Liver (tissue), 9 donors: ENCODE results near the gene GNG2. TPM values are rescaled to one million over a fixed set of nuclear protein-coding genes. Genes with fewer than 3 reads are reported as not detected.

Experiments used
- DNase-seq: peaks from one replicate; pipeline ENCODE4 v3.0.0-alpha.2; 2017; ENCODE audit warnings: low spot score
- H3K27ac ChIP-seq, 2 donors: one replicate each; pipeline ENCODE4 v1.7.0; 2013; ENCODE audit warnings: inconsistent platforms in 2 of 2, low read length in 2 of 2, control low read depth in 1 of 2, low read depth in 1 of 2, mild to moderate bottlenecking in 1 of 2
- H3K27me3 ChIP-seq, 4 donors: one replicate each; pipeline versions ENCODE4 v1.6.1 to v1.7.0; 2013; ENCODE audit warnings: low read length in 3 of 4, inconsistent platforms in 1 of 4, mild to moderate bottlenecking in 1 of 4, moderate library complexity in 1 of 4; ENCODE audit not compliant: control insufficient read depth in 4 of 4, insufficient read depth in 4 of 4
- H3K36me3 ChIP-seq, 4 donors: one replicate each; pipeline versions ENCODE4 v1.6.1 to v1.7.0; 2013; ENCODE audit warnings: low read length in 3 of 4, mild to moderate bottlenecking in 3 of 4, low read depth in 1 of 4, moderate library complexity in 1 of 4; ENCODE audit not compliant: control insufficient read depth in 4 of 4, insufficient read depth in 3 of 4
- H3K4me1 ChIP-seq, 4 donors: one replicate each; pipeline versions ENCODE4 v1.6.1 to v1.7.0; 2013; ENCODE audit warnings: low read length in 3 of 4, mild to moderate bottlenecking in 3 of 4, moderate library complexity in 1 of 4; ENCODE audit not compliant: control insufficient read depth in 4 of 4, insufficient read depth in 4 of 4
- H3K4me3 ChIP-seq, 3 donors: one replicate each; pipeline versions ENCODE4 v1.6.1 to v1.7.0; 2013; ENCODE audit warnings: low read length in 3 of 3, control low read depth in 1 of 3, low read depth in 1 of 3, mild to moderate bottlenecking in 1 of 3
- H3K9ac ChIP-seq, 2 donors: one replicate each; pipeline ENCODE4 v1.7.0; 2013; ENCODE audit warnings: low read length in 2 of 2, mild to moderate bottlenecking in 2 of 2, moderate library complexity in 2 of 2, control low read depth in 1 of 2, low read depth in 1 of 2
- H3K9me3 ChIP-seq, 4 donors: one replicate each; pipeline versions ENCODE4 v1.6.1 to v1.7.0; 2013; ENCODE audit warnings: low read length in 3 of 4; ENCODE audit not compliant: control insufficient read depth in 4 of 4
- ATF3 ChIP-seq: IDR thresholded peaks from 2 replicates; pipeline ENCODE4 v1.6.1; 2016; ENCODE audit warnings: antibody characterized with exemption
- FOXA1 ChIP-seq: IDR thresholded peaks from 2 replicates; pipeline ENCODE4 v1.6.1; 2016; ENCODE audit warnings: antibody characterized with exemption
- FOXA2 ChIP-seq: IDR thresholded peaks from 2 replicates; pipeline ENCODE4 v1.6.1; 2016; ENCODE audit warnings: antibody characterized with exemption
- GABPA ChIP-seq, 2 donors: IDR thresholded peaks in 1 of 2; conservative IDR thresholded peaks in 1 of 2; 2 replicates each; pipeline ENCODE4 v1.6.1; 2016; ENCODE audit warnings: antibody characterized with exemption in 2 of 2, mild to moderate bottlenecking in 1 of 2, moderate library complexity in 1 of 2
- HNF4A ChIP-seq, 2 donors: conservative IDR thresholded peaks; 2 replicates each; pipeline ENCODE4 v1.6.1; 2016; ENCODE audit warnings: antibody characterized with exemption in 2 of 2, mild to moderate bottlenecking in 2 of 2
- HNF4G ChIP-seq: IDR thresholded peaks from 2 replicates; pipeline ENCODE4 v1.6.1; 2016; ENCODE audit warnings: antibody characterized with exemption
- JUND ChIP-seq, 2 donors: IDR thresholded peaks; 2 replicates each; pipeline ENCODE4 v1.6.1; 2016; ENCODE audit warnings: antibody characterized with exemption in 2 of 2
- MAX ChIP-seq: IDR thresholded peaks from 2 replicates; pipeline ENCODE4 v1.6.1; 2016; ENCODE audit warnings: antibody characterized with exemption
- NR2F2 ChIP-seq: IDR thresholded peaks from 2 replicates; pipeline ENCODE4 v1.6.1; 2016; ENCODE audit warnings: antibody characterized with exemption
- RAD21 ChIP-seq, 2 donors: IDR thresholded peaks; 2 replicates each; pipeline ENCODE4 v1.6.1; 2016; ENCODE audit warnings: antibody characterized with exemption in 2 of 2, mild to moderate bottlenecking in 2 of 2
- RXRA ChIP-seq, 2 donors: IDR thresholded peaks; 2 replicates each; pipeline ENCODE4 v1.6.1; 2017 to 2018; ENCODE audit warnings: antibody characterized with exemption in 2 of 2, mild to moderate bottlenecking in 1 of 2
- SP1 ChIP-seq: IDR thresholded peaks from 2 replicates; pipeline ENCODE4 v1.6.1; 2018; ENCODE audit warnings: antibody characterized with exemption, mild to moderate bottlenecking
- YY1 ChIP-seq: IDR thresholded peaks from 2 replicates; pipeline ENCODE4 v1.6.1; 2016; ENCODE audit warnings: antibody characterized with exemption, mild to moderate bottlenecking
- ZBTB33 ChIP-seq: IDR thresholded peaks from 2 replicates; pipeline ENCODE4 v1.6.1; 2016; ENCODE audit warnings: antibody characterized with exemption
- WGBS: extraction: QIAGEN DNeasy Blood & Tissue Kit; methylation state at CpG from one replicate; pipeline ENCODE4 v1.1.7; 2013; 5-methylcytosine and 5-hydroxymethylcytosine counted together
- polyA plus RNA-seq, 2 donors: library from polyadenylated mRNA; stranded (reverse) in 1 of 2; unstranded in 1 of 2; fragments of 200-250 nt in 1 of 2; fragments of >200 nt in 1 of 2; fragmentation: Nextera tagmentation in 1 of 2; extraction: Ambion mirVana in 1 of 2; gene quantifications; one replicate each; pipeline versions ENCODE4 v1.2.1 to v1.2.3, GENCODE V29; 2013 to 2015
- total RNA-seq, 2 donors: library from RNA; depleted of rRNA; stranded (reverse); fragments of >200 nt; gene quantifications; one replicate each; pipeline ENCODE4 v1.2.3, GENCODE V29; 2014
- TF ChIP-seq, protein P1 (sequence below): fragments of 150-350 bp; IDR thresholded peaks from 2 replicates; pipeline ENCODE4 v1.5.1; 2017; ENCODE audit warnings: improper control_type of control experiment, low read depth, low read length; ENCODE audit not compliant: missing input control
- TF ChIP-seq, protein P2 (sequence below): IDR thresholded peaks from 2 replicates; pipeline ENCODE4 v1.6.1; 2016; ENCODE audit warnings: antibody characterized with exemption, mild to moderate bottlenecking
- donor health status: healthy.
- donor health status: healthy.
- donor health status: healthy.
- donor health status: healthy.
- donor health status: healthy.

Gene GNG2
- total and polyA plus RNA-seq, 4 donors, result 3.5 to 11.2 (median 4.4) TPM

DNA sequence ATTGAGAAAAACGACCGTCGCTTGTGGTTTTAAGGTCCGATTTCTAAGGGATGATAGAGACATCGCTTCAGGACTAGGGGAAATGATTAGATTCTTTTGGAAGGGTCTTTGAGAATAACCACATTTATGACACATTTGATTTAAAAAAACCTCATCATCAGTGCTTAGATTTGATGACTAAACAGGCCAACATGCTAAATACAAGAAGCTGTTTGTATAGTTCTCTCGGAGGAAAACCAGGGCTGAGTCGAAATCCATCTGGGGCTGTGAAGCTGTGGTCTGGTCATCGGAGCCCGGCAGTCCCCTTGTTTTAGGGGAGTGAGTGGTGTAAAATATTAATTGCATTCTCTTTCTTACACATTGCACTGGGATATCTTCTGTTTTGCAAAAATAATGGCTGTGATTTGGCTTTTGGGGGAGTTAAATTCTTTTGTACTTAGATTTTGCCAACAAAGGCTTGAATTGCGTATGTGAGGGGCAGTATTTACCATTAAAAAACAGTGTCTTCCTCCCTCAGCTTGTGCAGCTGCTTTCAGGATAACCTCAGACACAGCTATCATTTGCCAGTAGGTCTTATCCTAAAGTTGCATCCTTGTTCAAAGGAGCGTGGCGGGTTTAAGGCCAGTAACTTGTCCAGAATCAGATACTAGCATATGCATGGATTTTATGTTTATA lies 550 bp downstream of the GNG2 start:
- Histone ChIP-seq H3K27ac (peak overlapping the region; percentile 47 to 63), H3K9ac (peak overlapping the region; percentile 4 to 69), H3K4me1 (peaks cover 0 to 3% (median 2%) of the 10 kb centered on the region in 4 donors), H3K36me3 (no peaks in the 10 kb centered on the region), H3K27me3 (no peaks in the 10 kb centered on the region), H3K4me3 (peak overlapping the region; percentile 13 to 54 (median 47)), H3K9me3 (no peaks in the 10 kb centered on the region)
- WGBS, result 8% methylated on average over 12 of the region's 12 CpGs
- DNase-seq, result no peak
- TF ChIP-seq FOXA1 (no peak), RAD21 (IDR thresholded peaks at IDR 0.05) (no peak), MAX (no peak), ZBTB33 (no peak), YY1 (no peak), JUND (IDR thresholded peaks at IDR 0.05) (no peak), HNF4G (no peak), NR2F2 (no peak), SP1 (no peak), GABPA (IDR thresholded peaks at IDR 0.05 in 1 of 2, conservative IDR thresholded peaks at IDR 0.05 in 1 of 2) (no peak), HNF4A (conservative IDR thresholded peaks at IDR 0.05) (no peak), FOXA2 (no peak), ATF3 (no peak), RXRA (IDR thresholded peaks at IDR 0.05) (no peak)
- TF ChIP-seq, protein P1, sequence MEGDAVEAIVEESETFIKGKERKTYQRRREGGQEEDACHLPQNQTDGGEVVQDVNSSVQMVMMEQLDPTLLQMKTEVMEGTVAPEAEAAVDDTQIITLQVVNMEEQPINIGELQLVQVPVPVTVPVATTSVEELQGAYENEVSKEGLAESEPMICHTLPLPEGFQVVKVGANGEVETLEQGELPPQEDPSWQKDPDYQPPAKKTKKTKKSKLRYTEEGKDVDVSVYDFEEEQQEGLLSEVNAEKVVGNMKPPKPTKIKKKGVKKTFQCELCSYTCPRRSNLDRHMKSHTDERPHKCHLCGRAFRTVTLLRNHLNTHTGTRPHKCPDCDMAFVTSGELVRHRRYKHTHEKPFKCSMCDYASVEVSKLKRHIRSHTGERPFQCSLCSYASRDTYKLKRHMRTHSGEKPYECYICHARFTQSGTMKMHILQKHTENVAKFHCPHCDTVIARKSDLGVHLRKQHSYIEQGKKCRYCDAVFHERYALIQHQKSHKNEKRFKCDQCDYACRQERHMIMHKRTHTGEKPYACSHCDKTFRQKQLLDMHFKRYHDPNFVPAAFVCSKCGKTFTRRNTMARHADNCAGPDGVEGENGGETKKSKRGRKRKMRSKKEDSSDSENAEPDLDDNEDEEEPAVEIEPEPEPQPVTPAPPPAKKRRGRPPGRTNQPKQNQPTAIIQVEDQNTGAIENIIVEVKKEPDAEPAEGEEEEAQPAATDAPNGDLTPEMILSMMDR, result no peak
- TF ChIP-seq, protein P2, sequence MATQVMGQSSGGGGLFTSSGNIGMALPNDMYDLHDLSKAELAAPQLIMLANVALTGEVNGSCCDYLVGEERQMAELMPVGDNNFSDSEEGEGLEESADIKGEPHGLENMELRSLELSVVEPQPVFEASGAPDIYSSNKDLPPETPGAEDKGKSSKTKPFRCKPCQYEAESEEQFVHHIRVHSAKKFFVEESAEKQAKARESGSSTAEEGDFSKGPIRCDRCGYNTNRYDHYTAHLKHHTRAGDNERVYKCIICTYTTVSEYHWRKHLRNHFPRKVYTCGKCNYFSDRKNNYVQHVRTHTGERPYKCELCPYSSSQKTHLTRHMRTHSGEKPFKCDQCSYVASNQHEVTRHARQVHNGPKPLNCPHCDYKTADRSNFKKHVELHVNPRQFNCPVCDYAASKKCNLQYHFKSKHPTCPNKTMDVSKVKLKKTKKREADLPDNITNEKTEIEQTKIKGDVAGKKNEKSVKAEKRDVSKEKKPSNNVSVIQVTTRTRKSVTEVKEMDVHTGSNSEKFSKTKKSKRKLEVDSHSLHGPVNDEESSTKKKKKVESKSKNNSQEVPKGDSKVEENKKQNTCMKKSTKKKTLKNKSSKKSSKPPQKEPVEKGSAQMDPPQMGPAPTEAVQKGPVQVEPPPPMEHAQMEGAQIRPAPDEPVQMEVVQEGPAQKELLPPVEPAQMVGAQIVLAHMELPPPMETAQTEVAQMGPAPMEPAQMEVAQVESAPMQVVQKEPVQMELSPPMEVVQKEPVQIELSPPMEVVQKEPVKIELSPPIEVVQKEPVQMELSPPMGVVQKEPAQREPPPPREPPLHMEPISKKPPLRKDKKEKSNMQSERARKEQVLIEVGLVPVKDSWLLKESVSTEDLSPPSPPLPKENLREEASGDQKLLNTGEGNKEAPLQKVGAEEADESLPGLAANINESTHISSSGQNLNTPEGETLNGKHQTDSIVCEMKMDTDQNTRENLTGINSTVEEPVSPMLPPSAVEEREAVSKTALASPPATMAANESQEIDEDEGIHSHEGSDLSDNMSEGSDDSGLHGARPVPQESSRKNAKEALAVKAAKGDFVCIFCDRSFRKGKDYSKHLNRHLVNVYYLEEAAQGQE, result no peak
